Testis (tissue), 2 donors: ENCODE data around the gene KHDC4.

Experiments
- CTCF ChIP-seq, 3 experiments: fragments of 450-650 bp in 2 of 3; fragments of 200-600 bp in 1 of 3; sonication (generic) in 1 of 3; IDR thresholded peaks; one replicate each; pipeline ENCODE4 v1.5.1; 2016 to 2019; ENCODE audit warnings: antibody characterized with exemption in 3 of 3, mild to moderate bottlenecking in 2 of 3, moderate library complexity in 1 of 3
- POLR2A ChIP-seq: fragments of 450-650 bp; IDR thresholded peaks from one replicate; pipeline ENCODE4 v1.6.1; 2017; ENCODE audit warnings: antibody characterized with exemption, mild to moderate bottlenecking, moderate library complexity

GRCh38 chr1:155913969-155914757 is 20.1 kb downstream of the KHDC4 start:
- TF ChIP-seq CTCF (IDR thresholded peaks at IDR 0.05) (no peak), POLR2A (no peak)
